GM18507 (cell line): ENCODE results near the gene MAL.
A peak's percentile ranks its signal among the peaks of the same experiment; 100 is the strongest.

Experiments
- DNase-seq: peaks from one replicate; pipeline ENCODE4 v3.0.0; 2011; ENCODE audit warnings: low read depth; ENCODE audit not compliant: insufficient read length; ENCODE audit errors: extremely low spot score
- FAIRE-seq: peaks from 2 replicates; lab custom pipeline; 2011; peaks lifted over from hg19 to GRCh38; lab: Jason Lieb, UNC

Gene MAL

GRCh38 chr2:94995553-94996304 lies 29.8 kb upstream of the MAL start:
- no peak for FAIRE-seq
- DNase-seq = no peak

DNA sequence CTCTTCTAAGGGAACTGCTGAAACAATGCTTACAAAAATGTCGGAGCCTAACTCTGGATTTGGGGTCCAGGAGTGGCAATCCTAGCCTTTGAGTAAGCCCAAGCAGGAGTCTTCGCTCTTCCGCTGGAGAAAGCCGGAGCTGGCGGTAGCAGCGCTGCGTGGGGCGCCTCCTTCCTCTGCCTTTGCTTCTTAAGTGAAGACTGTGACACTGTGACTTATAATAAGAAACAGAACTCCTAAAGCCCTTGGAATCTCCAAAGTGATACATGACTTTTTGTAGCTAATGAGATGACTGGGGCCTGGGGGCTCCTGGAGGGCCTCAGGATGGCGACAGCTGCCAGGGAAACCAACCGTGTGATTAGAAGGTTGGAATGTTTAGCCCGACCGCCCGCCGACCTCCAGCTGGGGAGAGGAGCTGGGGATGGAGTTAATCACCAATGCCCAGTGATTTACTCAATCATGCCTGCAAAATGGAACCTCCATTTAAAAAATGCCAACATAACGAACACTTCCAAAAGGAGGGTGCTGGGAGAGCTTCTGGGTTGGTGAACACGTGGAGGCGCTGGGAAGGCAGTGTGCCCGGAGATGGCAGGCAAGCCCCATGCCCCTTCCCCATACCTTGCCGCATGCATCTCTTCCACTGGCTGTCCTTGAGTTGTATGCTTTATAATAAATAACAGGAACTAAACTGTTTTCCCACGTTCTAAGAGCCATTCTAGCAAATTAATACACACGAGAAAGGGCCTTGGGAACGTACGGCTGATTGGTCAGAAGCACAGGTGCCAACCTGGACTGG lies 29.0 kb upstream of the MAL start:
- no peak for FAIRE-seq

DNA sequence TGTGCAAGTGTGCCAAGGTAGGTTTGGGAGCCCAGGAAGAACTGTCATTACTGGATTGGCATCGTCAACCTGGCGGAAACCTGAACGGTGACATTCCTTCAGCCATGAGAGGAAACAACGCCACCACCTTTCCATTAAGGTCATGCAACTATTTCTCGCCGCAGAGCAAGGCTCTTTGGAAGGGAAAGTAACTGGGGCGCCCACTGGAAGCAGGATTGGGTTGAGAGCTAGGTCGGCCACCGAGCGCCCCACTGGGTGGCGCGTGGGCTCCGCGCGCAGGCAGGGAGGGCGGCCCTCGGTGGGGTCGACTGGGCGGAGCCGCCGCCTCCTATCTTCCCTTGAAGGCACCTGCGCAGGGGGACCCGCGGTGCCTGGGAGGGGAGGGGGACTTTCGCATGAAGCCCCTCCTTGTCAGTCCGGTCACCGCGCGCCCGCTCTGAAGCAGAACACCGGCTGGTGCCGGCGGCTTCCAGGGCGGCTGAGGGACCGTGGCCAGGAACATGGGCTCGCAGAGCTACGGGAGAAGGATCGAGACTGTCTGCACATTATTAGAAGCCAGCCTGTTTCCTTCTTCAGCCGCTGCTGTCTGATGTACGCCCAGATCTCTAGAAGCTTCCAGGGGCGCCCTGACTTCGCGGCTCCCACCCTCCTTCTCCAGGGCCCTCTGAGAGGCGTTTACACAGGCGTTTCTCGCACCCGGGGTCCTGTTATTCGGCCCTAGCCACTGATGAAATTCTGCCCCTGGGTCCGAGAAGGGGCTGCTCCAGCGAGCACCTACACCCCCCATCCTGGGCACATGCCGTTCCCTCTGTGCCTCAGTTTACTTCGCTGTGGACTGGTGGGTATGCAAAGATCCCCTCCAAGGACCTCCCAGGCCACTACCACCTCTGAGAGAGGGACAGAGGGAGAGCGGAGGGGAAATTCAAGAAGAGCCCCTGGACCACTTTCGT lies 27.3 kb upstream of the MAL start:
- DNase-seq (no peak), FAIRE-seq (no peak)

More for the DNA sequence above, 29.0 kb upstream of the MAL start:
- DNase-seq = no peak

DNA sequence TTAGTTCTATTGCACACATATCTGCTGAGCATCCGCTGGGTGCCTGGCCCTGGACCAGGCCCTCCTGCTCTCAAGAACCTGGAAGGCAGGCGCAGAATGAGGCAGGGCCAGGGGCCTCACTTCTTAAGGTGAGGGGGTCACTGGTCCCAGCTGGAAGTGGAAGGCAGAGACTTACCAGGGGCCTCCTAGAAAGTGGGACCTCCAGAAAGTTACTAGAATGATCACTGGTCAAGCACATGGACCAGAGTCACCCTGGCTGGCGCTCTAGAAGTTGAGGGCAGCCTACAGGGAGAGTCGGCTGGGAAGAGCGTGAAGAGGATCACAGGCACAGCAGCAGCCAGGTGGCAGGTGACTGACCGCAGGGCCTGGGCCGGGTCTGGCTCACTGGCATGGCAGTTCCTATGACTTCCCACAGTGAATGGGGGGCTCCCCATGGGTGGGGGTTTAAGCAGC lies 26.1 kb upstream of the MAL start:
- DNase-seq (no peak), FAIRE-seq (no peak)

- no peak for DNase-seq
These were observed 24.4 kb upstream of the MAL start for GRCh38 chr2:95001051-95001562.

GRCh38 chr2:95001701-95002100 lies 23.8 kb upstream of the MAL start:
- no peak for DNase-seq
- no peak for FAIRE-seq

More at GRCh38 chr2:95001051-95001562, 24.4 kb upstream of the MAL start:
- no peak for FAIRE-seq

DNA sequence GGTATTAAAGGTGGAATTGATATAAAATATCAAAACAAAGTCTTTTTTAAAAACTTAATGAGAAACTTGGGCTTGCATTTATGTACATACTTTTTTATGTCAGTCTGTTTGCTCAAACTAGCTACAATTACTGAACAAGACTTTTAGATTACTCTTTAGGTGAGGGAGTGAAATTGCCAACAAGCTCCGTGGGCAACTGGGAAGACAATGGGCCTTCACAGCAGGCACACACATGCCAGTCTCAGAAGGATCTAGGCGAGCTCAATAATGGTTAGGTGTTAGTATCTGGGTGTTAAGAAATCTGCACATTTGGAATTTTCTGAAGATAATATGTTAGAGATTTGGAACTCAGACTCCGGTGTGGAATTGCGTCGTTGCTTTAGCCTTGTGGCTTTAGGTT lies 23.0 kb upstream of the MAL start:
- FAIRE-seq (no peak), DNase-seq (no peak)

DNA sequence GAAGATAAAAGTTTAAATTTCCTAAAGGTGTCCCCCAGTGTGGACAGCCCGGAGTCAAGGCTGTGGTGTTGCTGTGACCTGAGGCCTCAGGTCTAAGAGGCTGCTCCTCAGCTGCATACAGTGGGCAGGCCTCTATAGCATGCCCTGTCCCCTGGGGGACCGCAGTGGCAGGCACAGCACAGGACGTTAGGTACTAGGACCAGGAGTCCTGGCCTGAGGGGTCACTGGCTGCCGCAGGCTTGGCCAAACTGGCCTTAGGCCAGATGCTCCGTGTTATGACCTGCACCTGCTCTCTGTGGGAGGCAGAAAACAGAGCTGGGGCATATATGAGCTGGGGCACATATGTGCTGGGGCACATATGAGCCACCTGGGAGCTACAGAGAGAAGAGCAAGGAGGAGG lies 21.2 kb upstream of the MAL start:
- FAIRE-seq (no peak), DNase-seq (no peak)

DNA sequence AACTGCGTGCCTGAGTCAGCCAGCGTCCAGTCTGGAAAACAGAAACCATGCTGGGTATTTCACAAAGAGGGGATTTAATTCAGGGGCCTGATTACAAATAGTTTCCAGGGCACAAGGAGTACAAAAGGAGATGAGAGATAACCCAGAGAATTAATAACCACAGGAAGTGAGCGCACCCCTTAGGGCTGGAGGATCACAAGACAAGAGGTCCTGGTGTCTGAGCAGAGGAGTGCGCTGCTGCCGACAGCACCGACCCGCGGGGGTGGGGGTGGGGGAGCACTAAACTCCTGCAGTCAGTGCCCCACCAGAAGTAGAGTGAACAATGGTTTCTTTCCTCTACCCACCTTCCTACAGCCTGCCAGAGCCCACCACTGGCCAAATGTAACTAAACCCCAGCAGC lies 20.8 kb upstream of the MAL start:
- no peak for FAIRE-seq
- no peak for DNase-seq

DNA sequence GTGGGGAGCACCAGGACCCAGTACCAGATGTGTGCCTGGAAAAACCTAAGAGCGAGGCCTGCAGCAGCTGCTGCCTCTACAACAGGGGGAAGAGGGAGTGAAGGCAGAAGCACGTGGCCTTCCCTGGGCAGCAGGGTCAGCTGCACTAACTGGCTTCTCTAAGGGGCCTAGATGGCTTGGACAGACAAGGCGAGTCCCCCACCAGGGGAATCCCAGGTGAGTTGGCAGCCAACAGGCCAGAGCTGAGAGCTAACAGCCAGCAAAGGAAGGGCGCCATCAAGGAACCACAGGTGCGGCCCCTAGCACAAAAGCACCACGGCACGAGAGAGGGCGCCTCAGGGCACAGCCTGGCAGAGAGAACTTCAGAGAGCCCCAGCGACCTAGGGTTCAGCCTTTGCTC lies 19.8 kb upstream of the MAL start:
- no peak for DNase-seq
- no peak for FAIRE-seq

- no peak for FAIRE-seq
These were observed 18.9 kb upstream of the MAL start for GRCh38 chr2:95006588-95006987.

DNA sequence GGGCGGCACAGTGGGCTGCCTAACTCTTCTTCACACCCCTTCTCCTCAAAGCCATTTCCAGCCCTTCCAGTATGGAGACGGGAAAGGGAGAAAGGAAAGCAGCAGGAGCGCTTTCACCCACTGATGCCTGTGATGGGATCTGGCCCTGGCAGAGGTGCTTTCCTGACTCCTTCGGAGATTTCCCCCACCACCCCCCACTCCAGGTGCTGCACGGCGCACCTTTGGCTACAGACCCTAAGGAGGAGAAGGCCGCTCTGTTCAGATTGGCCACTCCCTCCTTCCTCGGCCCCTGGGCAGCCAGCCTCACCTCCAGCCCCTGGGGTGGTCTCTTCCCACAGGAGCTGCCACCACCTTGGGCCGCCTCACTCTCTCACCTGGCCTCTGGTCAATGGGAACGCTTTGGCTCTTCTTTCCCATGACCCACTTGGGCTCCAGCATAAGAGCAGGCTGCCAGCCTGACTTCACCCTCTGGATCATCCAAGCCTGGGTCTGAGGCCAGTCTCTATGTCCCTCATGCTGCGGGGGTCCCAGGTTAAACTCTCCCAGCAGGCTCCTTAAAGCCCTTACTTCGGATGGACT lies 18.4 kb upstream of the MAL start:
- no peak for FAIRE-seq
- DNase-seq = no peak

More at GRCh38 chr2:95006588-95006987, 18.9 kb upstream of the MAL start:
- DNase-seq = no peak

GRCh38 chr2:95007822-95008221 lies 17.7 kb upstream of the MAL start:
- FAIRE-seq (no peak), DNase-seq (no peak)

GRCh38 chr2:95008306-95008705 lies 17.2 kb upstream of the MAL start:
- FAIRE-seq (no peak), DNase-seq (no peak)

DNA sequence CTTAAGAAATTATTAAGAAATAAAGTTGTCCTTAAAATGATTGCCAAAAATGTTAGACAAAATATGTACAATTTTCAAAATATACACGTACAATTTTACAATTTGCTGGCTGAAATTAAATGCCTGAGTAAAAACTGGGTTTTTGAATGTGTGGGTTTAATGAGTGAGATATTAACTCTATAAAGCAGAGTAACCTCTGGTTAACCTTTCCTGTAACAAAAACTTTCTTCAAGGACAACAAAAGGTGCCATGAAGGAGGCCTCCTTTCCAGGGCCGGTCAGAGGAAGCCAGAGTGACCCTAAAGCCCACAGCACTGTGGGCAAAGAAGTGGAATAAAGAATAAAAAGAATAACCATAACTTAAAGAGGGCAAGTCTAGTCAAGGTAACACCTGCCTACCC lies 16.5 kb upstream of the MAL start:
- DNase-seq = no peak
- FAIRE-seq = no peak

DNA sequence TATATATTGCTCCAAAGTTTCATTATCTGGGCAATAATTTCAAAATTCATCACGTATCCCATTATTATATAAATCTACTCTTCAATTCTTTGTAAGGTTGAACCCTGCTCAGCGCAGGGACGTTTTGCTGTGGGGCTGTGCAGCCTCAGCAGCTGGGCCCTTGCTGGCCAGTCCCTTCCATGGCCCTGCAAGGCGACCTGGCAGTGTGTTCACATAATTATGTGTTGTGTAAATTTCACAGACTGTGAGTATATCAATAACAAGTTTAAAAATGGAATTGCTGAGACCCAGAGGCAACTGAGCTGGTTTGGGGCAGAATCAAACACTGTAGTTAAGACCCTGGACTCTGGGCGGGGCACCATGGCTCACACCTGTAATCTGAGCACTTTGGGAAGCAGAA lies 16.1 kb upstream of the MAL start:
- DNase-seq (no peak), FAIRE-seq (no peak)

DNA sequence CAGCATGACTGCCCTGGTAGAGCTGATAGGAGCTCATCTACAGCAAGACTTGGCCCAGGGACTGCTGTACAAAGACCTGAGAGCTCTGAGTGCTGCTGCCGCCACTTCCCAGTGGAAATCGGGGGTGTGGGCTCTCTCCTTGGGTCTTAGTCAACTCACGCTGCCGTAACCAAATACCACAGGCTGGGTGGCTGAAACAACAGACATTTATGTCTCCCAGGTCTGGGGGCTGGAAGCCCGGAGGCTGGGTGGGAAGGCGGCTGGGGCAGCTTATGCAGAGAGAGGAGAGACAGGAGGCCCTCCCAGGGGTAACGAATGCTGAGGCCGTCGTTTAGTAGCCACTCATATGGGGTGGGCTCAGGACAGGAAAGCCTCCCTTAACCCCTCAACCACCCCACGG lies 15.4 kb upstream of the MAL start:
- DNase-seq = no peak
- FAIRE-seq = no peak

GRCh38 chr2:95010718-95011117 lies 14.8 kb upstream of the MAL start:
- FAIRE-seq = no peak
- DNase-seq = no peak

GRCh38 chr2:95012881-95013550 lies 12.5 kb upstream of the MAL start:
- FAIRE-seq (peak; percentile 92), DNase-seq (peak; percentile 38)
